IMR-90 (cell line): ENCODE measurements around the gene CACNA2D3. TPM values are rescaled to one million over a fixed set of nuclear protein-coding genes. Genes with fewer than 3 reads are reported as not detected.

ENCODE experiments used
- ATAC-seq: fragments of 200-7000 bp; cut with Tn5 transposase; 2 replicates; pipeline ENCODE4 v1.9.1; 2020; ENCODE audit warnings: low read depth, mild to moderate bottlenecking, moderate library complexity
- BruUV-seq: library from RNA; stranded (reverse); fragments of 400-500 nt; replicated peaks from 2 replicates; lab custom pipeline; 2021; lab: Mats Ljungman, UMichigan
- CTCF ChIA-PET: fragments of 300-600 bp; formaldehyde crosslinking; extraction: SDS; loops from one replicate; lab custom pipeline; 2021; ENCODE audit warnings: antibody characterized with exemption; lab: Yijun Ruan, JAX
- POLR2A ChIA-PET: fragments of 300-600 bp; sonication (Branson Sonifier 250); formaldehyde crosslinking; loops from one replicate; lab custom pipeline; 2022; ENCODE audit warnings: antibody characterized with exemption; ENCODE audit not compliant: unreplicated experiment; lab: Charles Lee
- DNase-seq: peaks from one replicate; pipeline ENCODE4 v3.0.0; 2013
- H2AFZ ChIP-seq: replicated peaks from 2 replicates; pipeline ENCODE3; 2013; ENCODE audit warnings: low read length, mild to moderate bottlenecking; ENCODE audit not compliant: poor library complexity
- H2AK5ac ChIP-seq: 2 replicates; pipeline ENCODE4 v1.6.1; 2013; ENCODE audit warnings: low read depth, low read length, inconsistent platforms
- H2AK9ac ChIP-seq: replicated peaks from 2 replicates; pipeline ENCODE3; 2013; ENCODE audit warnings: mild to moderate bottlenecking, low read depth, low read length, moderate library complexity; ENCODE audit not compliant: poor library complexity
- H2BK120ac ChIP-seq: 2 replicates; pipeline ENCODE4 v1.6.1; 2013; ENCODE audit warnings: low read depth, low read length, inconsistent platforms
- H2BK15ac ChIP-seq: 3 replicates; pipeline ENCODE4 v1.6.1; 2013; ENCODE audit warnings: low read depth, low read length, inconsistent platforms
- H2BK20ac ChIP-seq: 2 replicates; pipeline ENCODE4 v1.6.1; 2013; ENCODE audit warnings: low read depth, mild to moderate bottlenecking, inconsistent platforms, low read length, moderate library complexity
- H2BK5ac ChIP-seq: 2 replicates; pipeline ENCODE4 v1.6.1; 2013; ENCODE audit warnings: mild to moderate bottlenecking, low read depth, low read length, inconsistent platforms; ENCODE audit not compliant: poor library complexity, severe bottlenecking
- H3K14ac ChIP-seq: replicated peaks from 2 replicates; pipeline ENCODE4 v1.6.1; 2013; ENCODE audit warnings: low read depth, low read length, inconsistent platforms
- H3K18ac ChIP-seq: 2 replicates; pipeline ENCODE4 v1.6.1; 2013; ENCODE audit warnings: low read depth, low read length, control low read depth
- H3K23ac ChIP-seq: 2 replicates; pipeline ENCODE4 v1.6.1; 2013; ENCODE audit warnings: low read depth, low read length, inconsistent platforms
- H3K27ac ChIP-seq: 2 replicates; pipeline ENCODE4 v1.5.1; 2013; ENCODE audit warnings: mild to moderate bottlenecking, control low read depth, low read length; ENCODE audit not compliant: insufficient read depth
- H3K27me3 ChIP-seq: 2 replicates; pipeline ENCODE4 v1.6.1; 2013; ENCODE audit warnings: low read length; ENCODE audit not compliant: control insufficient read depth, insufficient read depth
- H3K36me3 ChIP-seq: 2 replicates; pipeline ENCODE4 v1.6.1; 2013; ENCODE audit warnings: low read length, mixed read lengths; ENCODE audit not compliant: control insufficient read depth, insufficient read depth
- H3K4ac ChIP-seq: 2 replicates; pipeline ENCODE4 v1.6.1; 2013; ENCODE audit warnings: low read depth, low read length, inconsistent platforms
- H3K4me1 ChIP-seq: 2 replicates; pipeline ENCODE4 v1.6.1; 2013; ENCODE audit warnings: low read length, mixed read lengths; ENCODE audit not compliant: control insufficient read depth, insufficient read depth
- H3K4me2 ChIP-seq: 2 replicates; pipeline ENCODE4 v1.6.1; 2013; ENCODE audit warnings: low read depth, mild to moderate bottlenecking, control low read depth, low read length, moderate library complexity
- H3K4me3 ChIP-seq: 2 replicates; pipeline ENCODE4 v1.5.1; 2013; ENCODE audit warnings: low read depth, mild to moderate bottlenecking, control low read depth, low read length, moderate library complexity; ENCODE audit not compliant: insufficient read depth
- H3K56ac ChIP-seq: 2 replicates; pipeline ENCODE4 v1.6.1; 2013; ENCODE audit warnings: low read length, inconsistent platforms; ENCODE audit not compliant: insufficient read depth; ENCODE audit errors: extremely low read depth
- H3K79me1 ChIP-seq, 2 experiments: 2 replicates each; pipeline ENCODE4 v1.6.1; 2013; ENCODE audit warnings: low read length in 2 of 2, inconsistent platforms in 1 of 2, low read depth in 1 of 2
- H3K9ac ChIP-seq: 2 replicates; pipeline ENCODE4 v1.6.1; 2013; ENCODE audit warnings: low read depth, low read length, control low read depth
- H3K9me1 ChIP-seq: 2 replicates; pipeline ENCODE4 v1.6.1; 2013; ENCODE audit warnings: low read length, inconsistent platforms; ENCODE audit not compliant: insufficient read depth
- H3K9me3 ChIP-seq: 2 replicates; pipeline ENCODE4 v1.6.1; 2013; ENCODE audit warnings: low read length; ENCODE audit not compliant: control insufficient read depth, insufficient read depth
- H4K20me1 ChIP-seq: 2 replicates; pipeline ENCODE4 v1.6.1; 2013; ENCODE audit warnings: low read length, inconsistent platforms; ENCODE audit not compliant: insufficient read depth
- H4K5ac ChIP-seq: 2 replicates; pipeline ENCODE4 v1.6.1; 2013; ENCODE audit warnings: mild to moderate bottlenecking, low read depth, low read length, control low read depth
- H4K8ac ChIP-seq, 2 experiments: 2 replicates each; pipeline ENCODE4 v1.6.1; 2013; ENCODE audit warnings: low read depth in 2 of 2, low read length in 2 of 2, control low read depth in 1 of 2, inconsistent platforms in 1 of 2
- H4K91ac ChIP-seq: 2 replicates; pipeline ENCODE4 v1.6.1; 2013; ENCODE audit warnings: low read depth, low read length, inconsistent platforms; ENCODE audit not compliant: insufficient read depth
- CHD1 ChIP-seq: IDR thresholded peaks from 2 replicates; pipeline ENCODE4 v1.6.1; 2012; ENCODE audit warnings: low read depth, low read length, improper control_type of control experiment
- FOS ChIP-seq: fragments of 150-350 bp; IDR thresholded peaks from 2 replicates; pipeline ENCODE4 v1.6.1; 2016; ENCODE audit warnings: low read depth, low read length
- MAFK ChIP-seq: IDR thresholded peaks from 2 replicates; pipeline ENCODE4 v1.6.1; 2012; ENCODE audit warnings: low read depth, low read length, improper control_type of control experiment
- RAD21 ChIP-seq: IDR thresholded peaks from 2 replicates; pipeline ENCODE4 v1.6.1; 2012; ENCODE audit warnings: low read length, improper control_type of control experiment
- WGBS, 2 experiments: methylation state at CpG; one replicate each; pipeline versions ENCODE4 v1.1.5 to v1.1.7; 2013; ENCODE audit warnings: missing lambda C conversion rate in 2 of 2; ENCODE audit not compliant: insufficient read length in 1 of 2; ENCODE audit errors: extremely low coverage in 2 of 2; 5-methylcytosine and 5-hydroxymethylcytosine counted together
- dilution Hi-C: fragments of 300-500 bp; cut with HindIII; formaldehyde crosslinking; loops from one replicate; pipeline ENCODE4 v1.14.3; 2018; ENCODE audit warnings: low sequenced_read_pairs; ENCODE audit not compliant: unreplicated experiment
- in situ Hi-C: fragments of 300-500 bp; cut with MboI; formaldehyde crosslinking; loops from 3 replicates; pipeline ENCODE4 v1.14.3; 2019; ENCODE audit warnings: low sequenced_read_pairs, inconsistent platforms, mixed read lengths
- intact Hi-C: fragments of 100-400 bp; cut with micrococcal nuclease; formaldehyde crosslinking; loops from 2 replicates; pipeline ENCODE4 v1.10.0; 2022
- polyA plus RNA-seq, 3 experiments: library from polyadenylated mRNA; depleted of rRNA; stranded (reverse); fragments of >200 nt; gene quantifications; 2 replicates each; pipeline ENCODE4 v1.2.3, GENCODE V29; 2012; ENCODE audit warnings: low replicate concordance in 1 of 3
- total RNA-seq: library from RNA; depleted of rRNA; stranded (reverse); fragments of >200 nt; gene quantifications from 2 replicates; pipeline ENCODE4 v1.2.3, GENCODE V29; 2012
- TF ChIP-seq, protein P1 (sequence below): fragments of 150-350 bp; IDR thresholded peaks from 2 replicates; pipeline ENCODE4 v1.6.1; 2016; ENCODE audit warnings: low read depth, mild to moderate bottlenecking, low read length, moderate library complexity, borderline replicate concordance

Gene CACNA2D3
- total and polyA plus RNA-seq, 2 of the 4 experiments (the other 2 are of a cell fraction) = 0.36 to 0.41 TPM

DNA sequence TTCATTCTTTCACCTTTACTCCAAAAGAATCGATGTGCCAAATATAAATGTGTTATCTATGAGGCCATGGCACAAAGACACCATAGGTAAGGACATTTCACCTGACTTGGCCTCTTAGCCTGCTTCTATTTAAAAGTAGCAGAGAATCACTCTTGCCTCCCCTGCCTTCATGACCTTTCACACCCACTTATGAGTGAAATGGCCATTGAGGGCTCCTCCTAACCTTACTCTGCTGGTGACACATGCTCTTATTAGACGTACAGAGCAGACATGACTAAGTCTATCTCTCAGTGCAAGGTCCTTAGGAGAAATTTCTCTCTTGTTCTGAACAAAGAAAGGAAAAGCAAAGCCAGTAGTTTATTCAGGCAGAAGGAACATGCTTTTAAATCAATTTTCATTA, 654.8 kb downstream of the CACNA2D3 start:
- Histone ChIP-seq H3K4me2 (no peak overlapping the region), H3K4me3 (no peak overlapping the region), H2BK120ac (no peak overlapping the region), H2BK5ac (no peak overlapping the region), H3K23ac (no peak overlapping the region), H3K18ac (no peak overlapping the region), H3K9me3 (no peaks in the 10 kb centered on the region), H4K20me1 (no peaks in the 10 kb centered on the region), H3K4me1 (no peaks in the 10 kb centered on the region; the same call in 1 of the 2 replicates), H3K27ac (no peak overlapping the region), H2BK15ac (no peak overlapping the region), H3K14ac (no peak overlapping the region), H3K36me3 (no peaks in the 10 kb centered on the region), H4K5ac (no peak overlapping the region), H2AK9ac (no peak overlapping the region), H3K27me3 (peaks cover 9% of the 10 kb centered on the region), H3K4ac (no peak overlapping the region), H4K91ac (no peak overlapping the region), H3K9me1 (no peaks in the 10 kb centered on the region), H4K8ac (no peak overlapping the region), H2AFZ (no peak overlapping the region), H3K56ac (no peak overlapping the region), H2BK20ac (no peak overlapping the region), H3K9ac (no peak overlapping the region), H3K79me1 (no peaks in the 10 kb centered on the region), H2AK5ac (no peak overlapping the region)
- dilution Hi-C loops = no loop called here
- ATAC-seq = no peak
- DNase-seq = no peak
- ChIA-PET CTCF (no interaction called here), POLR2A (no interaction called here)
- no TSS peak for BruUV-seq
- intact Hi-C loops = no loop called here
- no CpG with 5 or more reads among the region's 2 CpGs for WGBS, 2 experiments
- in situ Hi-C loops = no loop called here
- TF ChIP-seq, protein P1, sequence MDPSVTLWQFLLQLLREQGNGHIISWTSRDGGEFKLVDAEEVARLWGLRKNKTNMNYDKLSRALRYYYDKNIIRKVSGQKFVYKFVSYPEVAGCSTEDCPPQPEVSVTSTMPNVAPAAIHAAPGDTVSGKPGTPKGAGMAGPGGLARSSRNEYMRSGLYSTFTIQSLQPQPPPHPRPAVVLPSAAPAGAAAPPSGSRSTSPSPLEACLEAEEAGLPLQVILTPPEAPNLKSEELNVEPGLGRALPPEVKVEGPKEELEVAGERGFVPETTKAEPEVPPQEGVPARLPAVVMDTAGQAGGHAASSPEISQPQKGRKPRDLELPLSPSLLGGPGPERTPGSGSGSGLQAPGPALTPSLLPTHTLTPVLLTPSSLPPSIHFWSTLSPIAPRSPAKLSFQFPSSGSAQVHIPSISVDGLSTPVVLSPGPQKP = no peak
- TF ChIP-seq CHD1 (no peak), MAFK (no peak), FOS (no peak), RAD21 (no peak)
